Daoy (cell line): Measurements from ENCODE around the gene TNFRSF6B. TPM values are rescaled to one million over a fixed set of nuclear protein-coding genes. Genes with fewer than 3 reads are reported as not detected.
A peak's percentile ranks its signal among the peaks of the same experiment; 100 is the strongest.

Source experiments
- DNase-seq: peaks from one replicate; pipeline ENCODE4 v3.0.0-alpha.2; 2015; ENCODE audit warnings: low read depth
- total RNA-seq: library from RNA; depleted of rRNA; stranded (reverse); fragments of >200 nt; shearing (Covaris generic); gene quantifications from 2 replicates; pipeline ENCODE4 v1.2.3, GENCODE V29; 2014

The TNFRSF6B gene
- total RNA-seq, 1 experiment from 2014 or later: 12.6 TPM

GRCh38 chr20:63697357-63697867 is 960 bp downstream of the TNFRSF6B start:
- peak; percentile 53 for DNase-seq

- peak; percentile 64 for DNase-seq
Observed at GRCh38 chr20:63697868-63698545, 1.6 kb downstream of the TNFRSF6B start.

GRCh38 chr20:63698739-63699465 is 2.5 kb downstream of the TNFRSF6B start:
- peak; percentile 98 for DNase-seq

- DNase-seq: no peak
Observed at GRCh38 chr20:63699466-63700198, 3.2 kb downstream of the TNFRSF6B start.

- DNase-seq: no peak
Observed at GRCh38 chr20:63700199-63701050, 4.0 kb downstream of the TNFRSF6B start.

- no peak for DNase-seq
Observed at GRCh38 chr20:63701051-63701328, 4.5 kb downstream of the TNFRSF6B start.

GRCh38 chr20:63701329-63702035 is 5.0 kb downstream of the TNFRSF6B start:
- DNase-seq: no peak

GRCh38 chr20:63702036-63702665 is 5.7 kb downstream of the TNFRSF6B start:
- no peak for DNase-seq

- no peak for DNase-seq
Observed at GRCh38 chr20:63702751-63703470, 6.5 kb downstream of the TNFRSF6B start.

GRCh38 chr20:63703471-63703975 is 7.1 kb downstream of the TNFRSF6B start:
- no peak for DNase-seq

GRCh38 chr20:63703976-63704748 is 7.7 kb downstream of the TNFRSF6B start:
- no peak for DNase-seq

- DNase-seq: no peak
Observed at GRCh38 chr20:63704749-63705117, 8.3 kb downstream of the TNFRSF6B start.

GRCh38 chr20:63705232-63706026 is 9.0 kb downstream of the TNFRSF6B start:
- no peak for DNase-seq

GRCh38 chr20:63706027-63706695 is 9.7 kb downstream of the TNFRSF6B start:
- DNase-seq: no peak

GRCh38 chr20:63706852-63707557 is 10.6 kb downstream of the TNFRSF6B start:
- peak; percentile 51 for DNase-seq

- peak; percentile 88 for DNase-seq
Observed at GRCh38 chr20:63707558-63708300, 11.3 kb downstream of the TNFRSF6B start, which contains the start of the genes ARFRP1 and ZGPAT. TSS of gene ARFRP1 (minus strand) at chr20:63707976. CDS start at chr20:63707091, 885 bp downstream. TSS of gene ZGPAT (plus strand) at chr20:63708039. CDS start at chr20:63708581, 542 bp downstream.
